H1 (cell line): Measurements from ENCODE around the gene NXT2. TPM values are rescaled to one million over a fixed set of nuclear protein-coding genes. Genes with fewer than 3 reads are reported as not detected.

Experiments used
- CTCF ChIA-PET: fragments of 300-600 bp; sonication (Branson Sonifier 250); formaldehyde crosslinking; loops from one replicate; lab custom pipeline; 2021; ENCODE audit not compliant: partially characterized antibody; lab: Charles Lee
- POLR2A ChIA-PET: fragments of 300-600 bp; sonication (Branson Sonifier 250); formaldehyde crosslinking; loops from one replicate; lab custom pipeline; 2021; ENCODE audit warnings: inconsistent platforms; ENCODE audit not compliant: partially characterized antibody; lab: Charles Lee
- DNase-seq, 2 experiments: peaks; one replicate each; pipeline versions ENCODE4 v3.0.0 to v3.0.0-alpha.2; 2010 to 2022; ENCODE audit warnings: low spot score in 2 of 2, low read depth in 1 of 2, mixed read lengths in 1 of 2
- FAIRE-seq: peaks from 2 replicates; lab custom pipeline; 2011; peaks lifted over from hg19 to GRCh38; lab: Jason Lieb, UNC
- H2AFZ ChIP-seq: 2 replicates; pipeline ENCODE4 v1.8.1; 2012; ENCODE audit warnings: low read length, inconsistent platforms
- H2AK5ac ChIP-seq: 2 replicates; pipeline ENCODE4 v1.6.1; 2013; ENCODE audit warnings: low read depth, low read length
- H2BK120ac ChIP-seq: replicated peaks from 2 replicates; pipeline ENCODE3; 2013; ENCODE audit warnings: low read depth, low read length, inconsistent platforms
- H2BK12ac ChIP-seq: 2 replicates; pipeline ENCODE4 v1.6.1; 2013; ENCODE audit warnings: low read depth, low read length
- H2BK15ac ChIP-seq: 2 replicates; pipeline ENCODE4 v1.6.1; 2013; ENCODE audit warnings: low read length
- H2BK20ac ChIP-seq: 2 replicates; pipeline ENCODE4 v1.6.1; 2013; ENCODE audit warnings: low read length
- H2BK5ac ChIP-seq: 2 replicates; pipeline ENCODE4 v1.6.1; 2013; ENCODE audit warnings: low read depth, low read length
- H3K14ac ChIP-seq: 2 replicates; pipeline ENCODE4 v1.6.1; 2013; ENCODE audit warnings: inconsistent platforms; ENCODE audit not compliant: insufficient read length
- H3K18ac ChIP-seq: 2 replicates; pipeline ENCODE4 v1.6.1; 2013; ENCODE audit warnings: low read length; ENCODE audit errors: extremely low read depth
- H3K23ac ChIP-seq: 2 replicates; pipeline ENCODE4 v1.6.1; 2013; ENCODE audit warnings: inconsistent platforms; ENCODE audit not compliant: insufficient read length
- H3K23me2 ChIP-seq: 2 replicates; pipeline ENCODE4 v1.6.1; 2013; ENCODE audit warnings: low read depth, low read length
- H3K27ac ChIP-seq: 2 replicates; pipeline ENCODE4 v1.6.1; 2011; ENCODE audit warnings: low read depth, low read length, inconsistent platforms
- H3K27me3 ChIP-seq, 4 experiments: replicated peaks in 1 of 4; 1 replicate in 1 of 4; 2 replicates in 3 of 4; pipeline versions ENCODE4 v1.6.1 to v1.8.1; 2011 to 2013; ENCODE audit warnings: low read length in 3 of 4, mild to moderate bottlenecking in 3 of 4, inconsistent platforms in 2 of 4, mixed read lengths in 2 of 4, moderate library complexity in 1 of 4; ENCODE audit not compliant: control insufficient read depth in 3 of 4, insufficient read depth in 3 of 4; ENCODE audit errors: extremely low read depth in 1 of 4
- H3K36me3 ChIP-seq, 4 experiments: 2 replicates each; pipeline versions ENCODE4 v1.6.1 to v1.8.1; 2011 to 2013; ENCODE audit warnings: mild to moderate bottlenecking in 4 of 4, low read length in 3 of 4, moderate library complexity in 2 of 4, control low read depth in 1 of 4, inconsistent platforms in 1 of 4; ENCODE audit not compliant: insufficient read depth in 4 of 4, control insufficient read depth in 2 of 4
- H3K4ac ChIP-seq: replicated peaks from 2 replicates; pipeline ENCODE3; 2013; ENCODE audit warnings: low read length, low read depth, mixed read lengths, inconsistent platforms; ENCODE audit not compliant: insufficient read length
- H3K4me1 ChIP-seq, 4 experiments: replicated peaks in 1 of 4; 1 replicate in 1 of 4; 2 replicates in 3 of 4; pipeline versions ENCODE4 v1.6.1 to v1.8.1; 2011 to 2013; ENCODE audit warnings: low read length in 3 of 4, inconsistent platforms in 2 of 4, mixed read lengths in 1 of 4; ENCODE audit not compliant: insufficient read depth in 4 of 4, control insufficient read depth in 3 of 4
- H3K4me2 ChIP-seq, 2 experiments: 2 replicates each; pipeline versions ENCODE4 v1.6.1 to v1.8.1; 2011 to 2013; ENCODE audit warnings: low read depth in 2 of 2, low read length in 2 of 2, control low read depth in 1 of 2, inconsistent platforms in 1 of 2, mild to moderate bottlenecking in 1 of 2; ENCODE audit not compliant: insufficient read depth in 1 of 2
- H3K4me3 ChIP-seq, 4 experiments: fragments of 200-600, 300-600 bp in 1 of 4; sonication (generic), shearing (Covaris generic), sonication (Bioruptor Twin) in 1 of 4; 2 replicates each; pipeline versions ENCODE4 v1.5.1 to v1.8.1; 2011 to 2016; ENCODE audit warnings: low read length in 4 of 4, low read depth in 3 of 4, control low read depth in 2 of 4, inconsistent platforms in 2 of 4, mild to moderate bottlenecking in 2 of 4, mixed read lengths in 1 of 4, moderate library complexity in 1 of 4; ENCODE audit not compliant: insufficient read depth in 2 of 4; ENCODE audit errors: extremely low read depth in 1 of 4
- H3K56ac ChIP-seq: replicated peaks from 2 replicates; pipeline ENCODE3; 2013; ENCODE audit warnings: low read depth, mild to moderate bottlenecking, mixed read lengths, low read length, inconsistent platforms; ENCODE audit not compliant: insufficient read length
- H3K79me1 ChIP-seq: 2 replicates; pipeline ENCODE4 v1.6.1; 2013; ENCODE audit warnings: low read depth, low read length, control low read depth
- H3K79me2 ChIP-seq, 2 experiments: 2 replicates each; pipeline versions ENCODE4 v1.6.1 to v1.8.1; 2012 to 2013; ENCODE audit warnings: low read length in 2 of 2, mild to moderate bottlenecking in 2 of 2, inconsistent platforms in 1 of 2; ENCODE audit not compliant: insufficient read depth in 2 of 2, control insufficient read depth in 1 of 2
- H3K9ac ChIP-seq, 4 experiments: replicated peaks in 1 of 4; 1 replicate in 1 of 4; 2 replicates in 3 of 4; pipeline versions ENCODE4 v1.6.1 to v1.8.1; 2011 to 2013; ENCODE audit warnings: low read depth in 3 of 4, low read length in 3 of 4, control low read depth in 2 of 4, mild to moderate bottlenecking in 2 of 4, moderate library complexity in 2 of 4, inconsistent platforms in 1 of 4; ENCODE audit errors: extremely low read depth in 1 of 4
- H3K9me3 ChIP-seq, 2 experiments: 2 replicates each; pipeline versions ENCODE4 v1.6.1 to v1.8.1; 2012 to 2013; ENCODE audit warnings: mild to moderate bottlenecking in 2 of 2, moderate library complexity in 2 of 2, control low read depth in 1 of 2, inconsistent platforms in 1 of 2, low read depth in 1 of 2, low read length in 1 of 2, mixed read lengths in 1 of 2; ENCODE audit not compliant: insufficient read depth in 2 of 2
- H4K20me1 ChIP-seq, 2 experiments: replicated peaks in 1 of 2; 2 replicates each; pipeline versions ENCODE3 to v1.8.1; 2011 to 2013; ENCODE audit warnings: inconsistent platforms in 2 of 2, low read length in 2 of 2, mild to moderate bottlenecking in 1 of 2; ENCODE audit not compliant: insufficient read depth in 2 of 2, control insufficient read depth in 1 of 2
- H4K5ac ChIP-seq: 2 replicates; pipeline ENCODE4 v1.6.1; 2013; ENCODE audit warnings: low read length, low read depth, mixed read lengths, inconsistent platforms; ENCODE audit not compliant: insufficient read length
- H4K8ac ChIP-seq: 2 replicates; pipeline ENCODE4 v1.8.0; 2013; ENCODE audit warnings: mild to moderate bottlenecking, moderate library complexity, low read length, inconsistent platforms; ENCODE audit not compliant: insufficient read depth; ENCODE audit errors: extremely low read depth
- H4K91ac ChIP-seq: replicated peaks from 2 replicates; pipeline ENCODE3; 2013; ENCODE audit warnings: low read length, mixed read lengths, inconsistent platforms; ENCODE audit not compliant: insufficient read length
- CTBP2 ChIP-seq: IDR thresholded peaks from 2 replicates; pipeline ENCODE4 v1.7.0; 2011; ENCODE audit warnings: borderline replicate concordance, mild to moderate bottlenecking, moderate library complexity, mixed read lengths, low read length; ENCODE audit not compliant: insufficient read depth, insufficient read length
- whole genome bisulfite sequencing, 2 experiments: shearing (Covaris generic) in 1 of 2; methylation state at CpG; one replicate each; pipeline versions ENCODE4 v1.1.6 to v1.1.7; 2013 to 2015; ENCODE audit warnings: low lambda C conversion rate in 2 of 2, mixed read lengths in 2 of 2, inconsistent platforms in 1 of 2, low coverage in 1 of 2, missing lambda C conversion rate in 1 of 2; ENCODE audit not compliant: insufficient replicate concordance in 2 of 2, insufficient coverage in 1 of 2, insufficient read length in 1 of 2; ENCODE audit errors: extremely low coverage in 1 of 2, missing lambda C conversion rate in 1 of 2; 5-methylcytosine and 5-hydroxymethylcytosine counted together
- polyA plus RNA-seq, 7 experiments: library from polyadenylated mRNA; depleted of rRNA in 3 of 7; stranded (reverse) in 5 of 7; unstranded in 2 of 7; fragments of >200 nt in 5 of 7; fragments of 200-250 nt in 2 of 7; gene quantifications; 1 replicate in 5 of 7; 2 replicates in 1 of 7; 4 replicates in 1 of 7; pipeline versions ENCODE4 v1.2.1 to v1.2.3, GENCODE V29; 2011 to 2013; ENCODE audit warnings: missing spikeins in 2 of 7, mixed read lengths in 2 of 7
- total RNA-seq: library from RNA; stranded (reverse); fragmentation: NEBNext Ultra II Directional; extraction: Animal tissue kit (Norgen Biotek cat#: 25700); gene quantifications from 2 replicates; pipeline ENCODE4 v1.2.1, GENCODE V29; 2021

Gene NXT2
- total and polyA plus RNA-seq, 2 of the 8 experiments (the other 6 are each of a cell fraction or from before 2014, with no cell fraction given) = 6.1 to 13.5 TPM

- no peak for TF ChIP-seq CTBP2
- Histone ChIP-seq H2BK15ac (no peak overlapping the region), H4K91ac (no peak overlapping the region), H4K8ac (no peak overlapping the region), H2AK5ac (no peak overlapping the region), H3K27ac (no peak overlapping the region), H3K4me3 (no peak overlapping the region), H2BK120ac (no peak overlapping the region), H3K4me1 (no peaks in the 10 kb centered on the region), H3K14ac (no peak overlapping the region), H2BK20ac (no peak overlapping the region), H3K18ac (no peak overlapping the region), H2AFZ (no peak overlapping the region), H3K4me2 (no peak overlapping the region), H3K27me3 (no peaks in the 10 kb centered on the region; a peak in 1 of 7 replicates), H3K79me1 (no peaks in the 10 kb centered on the region), H3K9me3 (no peaks in the 10 kb centered on the region), H3K79me2 (no peaks in the 10 kb centered on the region), H3K56ac (no peak overlapping the region), H4K5ac (no peak overlapping the region), H2BK12ac (no peak overlapping the region), H3K23ac (no peak overlapping the region), H3K9ac (no peak overlapping the region), H3K23me2 (peaks cover 2% of the 10 kb centered on the region; the same call in 1 of the 2 replicates), H4K20me1 (no peaks in the 10 kb centered on the region), H2BK5ac (no peak overlapping the region), H3K36me3 (no peaks in the 10 kb centered on the region), H3K4ac (no peak overlapping the region)
- CTCF ChIA-PET = no interaction called here
- POLR2A ChIA-PET = no interaction called here
- FAIRE-seq (no peak), DNase-seq (no peak)
- 90% methylated on average over 8 of the region's 8 CpGs; no CpG with 5 or more reads in 1 of the 2 experiments for WGBS, 2 experiments
Observed at GRCh38 chrX:109535578-109535977, 1.1 kb upstream of the NXT2 start.
